ENCODE results near the gene DAGLB. TPM values are rescaled to one million over a fixed set of nuclear protein-coding genes. Genes with fewer than 3 reads are reported as not detected.

DAGLB gene
- polyA plus RNA-seq, 1 experiment, result 25.3 TPM

- no peak for DNase-seq (ENCODE audit: low read depth, low spot score)
- H3K27ac ChIP-seq (ENCODE audit: low read depth, low read length), result no peak overlapping the region
- peaks cover 11% of the 10 kb centered on the region for H3K27me3 ChIP-seq (ENCODE audit: control insufficient read depth, insufficient read depth, low read length)
- no peak for TF ChIP-seq CTCF (IDR thresholded peaks at IDR 0.05; ENCODE audit: low read depth, low read length)
- H3K4me3 ChIP-seq (ENCODE audit: low read depth, low read length), result no peak overlapping the region
- peaks cover 3% of the 10 kb centered on the region; the same call in 1 of the 2 replicates for H3K9me3 ChIP-seq (ENCODE audit: control insufficient read depth, insufficient read depth, low read length)
- POLR2A ChIA-PET, result no interaction called here
- CTCF ChIA-PET, result no interaction called here
Observed at GRCh38 chr7:6494365-6494764, 46.6 kb upstream of the DAGLB start.

- TF ChIP-seq CTCF (IDR thresholded peaks at IDR 0.05; ENCODE audit: low read depth, low read length), result no peak
- no peak for DNase-seq (ENCODE audit: low read depth, low spot score)
- Histone ChIP-seq H3K27ac (ENCODE audit: low read depth, low read length) (no peak overlapping the region), H3K27me3 (ENCODE audit: control insufficient read depth, insufficient read depth, low read length) (peaks cover 11% of the 10 kb centered on the region), H3K9me3 (ENCODE audit: control insufficient read depth, insufficient read depth, low read length) (peaks cover 14% of the 10 kb centered on the region), H3K4me3 (ENCODE audit: low read depth, low read length) (no peak overlapping the region)
- ChIA-PET POLR2A (no interaction called here), CTCF (no interaction called here)
Observed at GRCh38 chr7:6491194-6491593, 43.4 kb upstream of the DAGLB start.

- Histone ChIP-seq H3K9me3 (ENCODE audit: control insufficient read depth, insufficient read depth, low read length) (peaks cover 14% of the 10 kb centered on the region), H3K27me3 (ENCODE audit: control insufficient read depth, insufficient read depth, low read length) (peaks cover 11% of the 10 kb centered on the region), H3K27ac (ENCODE audit: low read depth, low read length) (no peak overlapping the region), H3K4me3 (ENCODE audit: low read depth, low read length) (no peak overlapping the region)
- ChIA-PET POLR2A (no interaction called here), CTCF (no interaction called here)
- TF ChIP-seq CTCF (IDR thresholded peaks at IDR 0.05; ENCODE audit: low read depth, low read length), result no peak
- no peak for DNase-seq (ENCODE audit: low read depth, low spot score)
Observed at GRCh38 chr7:6489612-6490011, 41.9 kb upstream of the DAGLB start.

GRCh38 chr7:6487184-6487545 is 39.4 kb upstream of the DAGLB start:
- Histone ChIP-seq H3K27ac (ENCODE audit: low read depth, low read length) (no peak overlapping the region), H3K4me3 (ENCODE audit: low read depth, low read length) (no peak overlapping the region), H3K9me3 (ENCODE audit: control insufficient read depth, insufficient read depth, low read length) (peaks cover 14% of the 10 kb centered on the region), H3K27me3 (ENCODE audit: control insufficient read depth, insufficient read depth, low read length) (peaks cover 6% of the 10 kb centered on the region)
- no peak for DNase-seq (ENCODE audit: low read depth, low spot score)
- ChIA-PET POLR2A (interaction anchor here (0.6 kb wide), 1 partner anchor 128 kb away, joined by 3 read pairs; no protein-coding TSS in a partner anchor), CTCF (no interaction called here)
- no peak for TF ChIP-seq CTCF (IDR thresholded peaks at IDR 0.05; ENCODE audit: low read depth, low read length)

GRCh38 chr7:6486438-6487183 is 38.9 kb upstream of the DAGLB start:
- H3K27ac ChIP-seq (ENCODE audit: low read depth, low read length), result no peak overlapping the region
- H3K27me3 ChIP-seq (ENCODE audit: control insufficient read depth, insufficient read depth, low read length), result peaks cover under 1% of the 10 kb centered on the region
- POLR2A ChIA-PET, result interaction anchor here (0.6 to 0.7 kb wide), 2 partner anchors 9 to 128 kb away, joined by 3 read pairs; no protein-coding TSS in a partner anchor
- peaks cover 14% of the 10 kb centered on the region for H3K9me3 ChIP-seq (ENCODE audit: control insufficient read depth, insufficient read depth, low read length)
- TF ChIP-seq CTCF (IDR thresholded peaks at IDR 0.05; ENCODE audit: low read depth, low read length), result no peak
- no peak overlapping the region for H3K4me3 ChIP-seq (ENCODE audit: low read depth, low read length)
- no peak for DNase-seq (ENCODE audit: low read depth, low spot score)
- CTCF ChIA-PET, result no interaction called here
